Pulmonary artery endothelial cell (primary cell): ENCODE data around the gene MAPK1. TPM values are rescaled to one million over a fixed set of nuclear protein-coding genes. Genes with fewer than 3 reads are reported as not detected.
"Not testable (repeated sequence)": the region's sequence is repeated elsewhere in the genome, so short reads cannot be mapped to it uniquely, and the experiment has no call there.

Experiments used
- DNase-seq: peaks from one replicate; pipeline ENCODE4 v3.0.0-alpha.2; 2011; ENCODE audit warnings: low read depth, low spot score
- total RNA-seq: library from RNA; depleted of rRNA; stranded (reverse); fragments of >200 nt; gene quantifications from 2 replicates; pipeline ENCODE4 v1.2.3, GENCODE V29; 2014

The MAPK1 gene
- total RNA-seq, 1 donor from 2014 or later = 74.7 TPM

GRCh38 chr22:21793716-21794115, 73.7 kb downstream of the MAPK1 start:
- not testable (repeated sequence) for DNase-seq

GRCh38 chr22:21791635-21792625, 75.5 kb downstream of the MAPK1 start:
- DNase-seq = no peak

- not testable (repeated sequence) for DNase-seq
Observed at GRCh38 chr22:21790849-21791610, 76.4 kb downstream of the MAPK1 start.

GRCh38 chr22:21790359-21790758, 77.1 kb downstream of the MAPK1 start:
- DNase-seq = no peak

- not testable (repeated sequence) for DNase-seq
Observed at GRCh38 chr22:21787565-21787964, 79.9 kb downstream of the MAPK1 start.

GRCh38 chr22:21780259-21780658, 87.2 kb downstream of the MAPK1 start:
- DNase-seq = no peak

GRCh38 chr22:21779444-21779843, 88.0 kb downstream of the MAPK1 start:
- no peak for DNase-seq

- DNase-seq = no peak
Observed at GRCh38 chr22:21778705-21779363, 88.6 kb downstream of the MAPK1 start.

- DNase-seq = no peak
Observed at GRCh38 chr22:21771631-21771976, 95.8 kb downstream of the MAPK1 start.

- no peak for DNase-seq
Observed at GRCh38 chr22:21768435-21768834, 99.0 kb downstream of the MAPK1 start.

GRCh38 chr22:21766691-21767462, 100.6 kb downstream of the MAPK1 start:
- DNase-seq = no peak

- DNase-seq = no peak
Observed at GRCh38 chr22:21765909-21766529, 101.4 kb downstream of the MAPK1 start.

GRCh38 chr22:21764038-21764804, 103.2 kb downstream of the MAPK1 start:
- no peak for DNase-seq

- DNase-seq = no peak
Observed at GRCh38 chr22:21762712-21763581, 104.5 kb downstream of the MAPK1 start.

- no peak for DNase-seq
Observed at GRCh38 chr22:21761994-21762680, 105.3 kb downstream of the MAPK1 start.

- DNase-seq = no peak
Observed at GRCh38 chr22:21761086-21761485, 106.4 kb downstream of the MAPK1 start.

GRCh38 chr22:21760640-21761039, 106.8 kb downstream of the MAPK1 start:
- no peak for DNase-seq

GRCh38 chr22:21759646-21760376, 107.6 kb downstream of the MAPK1 start:
- no peak for DNase-seq
